Fibroblast of skin of left biceps (primary cell): ENCODE results near the gene THSD7B.
"Not testable (repeated sequence)": the region's sequence is repeated elsewhere in the genome, so short reads cannot be mapped to it uniquely, and the experiment has no call there.

Experiments used
- DNase-seq, 2 experiments: peaks; one replicate each; pipeline ENCODE4 v3.0.0-alpha.2; 2013; ENCODE audit warnings: low read depth in 2 of 2

The THSD7B gene

GRCh38 chr2:137677466-137677865 lies 912.1 kb downstream of the THSD7B start:
- DNase-seq = no peak

- DNase-seq = no peak
Measured at GRCh38 chr2:137689549-137689948, 924.2 kb downstream of the THSD7B start.

GRCh38 chr2:137693534-137693933 lies 928.2 kb downstream of the THSD7B start:
- DNase-seq = no peak

- DNase-seq = no peak
Measured at GRCh38 chr2:137696916-137697315, 931.6 kb downstream of the THSD7B start.

- DNase-seq = not testable (repeated sequence)
Measured at GRCh38 chr2:137700250-137700649, 934.9 kb downstream of the THSD7B start.

- no peak for DNase-seq
Measured at GRCh38 chr2:137700681-137701080, 935.3 kb downstream of the THSD7B start.

GRCh38 chr2:137705296-137705695 lies 940.0 kb downstream of the THSD7B start:
- DNase-seq = no peak

GRCh38 chr2:137706786-137707613 lies 941.7 kb downstream of the THSD7B start:
- no peak for DNase-seq

- DNase-seq = no peak
Measured at GRCh38 chr2:137708311-137708710, 943.0 kb downstream of the THSD7B start.

GRCh38 chr2:137715731-137716191 lies 950.4 kb downstream of the THSD7B start:
- DNase-seq = no peak

GRCh38 chr2:137718786-137719185 lies 953.4 kb downstream of the THSD7B start:
- no peak for DNase-seq

- no peak for DNase-seq
Measured at GRCh38 chr2:137721733-137722132, 956.4 kb downstream of the THSD7B start.

- no peak for DNase-seq
Measured at GRCh38 chr2:137724912-137725311, 959.6 kb downstream of the THSD7B start.
